ENCODE data around the gene OTOGL. TPM values are rescaled to one million over a fixed set of nuclear protein-coding genes. Genes with fewer than 3 reads are reported as not detected.

OTOGL gene
- polyA plus RNA-seq, 3 donors = not detected

DNA sequence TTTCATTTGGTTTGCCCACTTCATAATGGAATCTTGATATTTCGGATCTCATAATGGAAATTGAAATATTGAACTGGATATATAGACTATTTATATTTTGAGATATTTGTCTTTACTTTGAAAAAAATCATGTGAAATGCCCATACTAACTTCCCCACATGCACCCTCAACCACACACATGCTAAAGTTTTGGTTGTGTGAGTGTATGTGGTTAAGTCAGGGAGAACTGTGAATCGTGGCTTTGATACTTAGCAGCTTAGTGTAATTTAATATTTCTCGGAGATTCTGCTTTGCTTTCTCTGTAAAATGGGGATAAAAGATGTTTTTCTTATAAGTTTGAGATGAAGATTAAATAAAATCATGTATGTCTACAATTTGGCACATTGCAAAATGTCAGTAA lies 162.1 kb downstream of the OTOGL start:
- Histone ChIP-seq H2AFZ (ENCODE audit: insufficient read depth, low read depth, low read length, poor library complexity, severe bottlenecking) (no peak overlapping the region), H3K27me3 (ENCODE audit: control insufficient read depth in 2 of 2, insufficient read depth in 2 of 2, low read length in 2 of 2) (no peaks in the 10 kb centered on the region), H4K20me1 (ENCODE audit: insufficient read depth, low read length) (no peaks in the 10 kb centered on the region), H3K79me2 (ENCODE audit: insufficient read depth, low read length) (no peaks in the 10 kb centered on the region), H3K36me3 (replicated peaks in 1 of 2; ENCODE audit: control insufficient read depth in 1 of 2, insufficient read depth in 2 of 2, low read length in 2 of 2) (no peaks in the 10 kb centered on the region), H3K4me3 (replicated peaks in 1 of 3; ENCODE audit: low read depth in 2 of 3, low read length in 3 of 3) (no peak overlapping the region), H3K9me3 (replicated peaks in 1 of 2; ENCODE audit: control insufficient read depth in 1 of 2, insufficient read depth in 1 of 2, low read length in 2 of 2) (no peaks in the 10 kb centered on the region), H3K9ac (ENCODE audit: insufficient read depth, low read length, poor library complexity, severe bottlenecking) (no peak overlapping the region), H3K27ac (ENCODE audit: low read depth in 1 of 2, low read length in 2 of 2) (no peak overlapping the region), H3K4me2 (replicated peaks; ENCODE audit: extremely low read depth, low read length, poor library complexity, severe bottlenecking) (no peak overlapping the region), H3K4me1 (ENCODE audit: control insufficient read depth in 1 of 2, insufficient read depth in 2 of 2, low read length in 2 of 2) (no peaks in the 10 kb centered on the region)
- H3K9me3 Mint-ChIP-seq = peaks cover 0 to 3% (median 0%) of the 10 kb centered on the region in 7 donors
- intact Hi-C loops (cut with micrococcal nuclease) = no loop called here
- no peak overlapping the region for H3K27ac Mint-ChIP-seq
- H3K36me3 Mint-ChIP-seq = no peaks in the 10 kb centered on the region
- no peak for DNase-seq
- TF ChIP-seq, protein P1, sequence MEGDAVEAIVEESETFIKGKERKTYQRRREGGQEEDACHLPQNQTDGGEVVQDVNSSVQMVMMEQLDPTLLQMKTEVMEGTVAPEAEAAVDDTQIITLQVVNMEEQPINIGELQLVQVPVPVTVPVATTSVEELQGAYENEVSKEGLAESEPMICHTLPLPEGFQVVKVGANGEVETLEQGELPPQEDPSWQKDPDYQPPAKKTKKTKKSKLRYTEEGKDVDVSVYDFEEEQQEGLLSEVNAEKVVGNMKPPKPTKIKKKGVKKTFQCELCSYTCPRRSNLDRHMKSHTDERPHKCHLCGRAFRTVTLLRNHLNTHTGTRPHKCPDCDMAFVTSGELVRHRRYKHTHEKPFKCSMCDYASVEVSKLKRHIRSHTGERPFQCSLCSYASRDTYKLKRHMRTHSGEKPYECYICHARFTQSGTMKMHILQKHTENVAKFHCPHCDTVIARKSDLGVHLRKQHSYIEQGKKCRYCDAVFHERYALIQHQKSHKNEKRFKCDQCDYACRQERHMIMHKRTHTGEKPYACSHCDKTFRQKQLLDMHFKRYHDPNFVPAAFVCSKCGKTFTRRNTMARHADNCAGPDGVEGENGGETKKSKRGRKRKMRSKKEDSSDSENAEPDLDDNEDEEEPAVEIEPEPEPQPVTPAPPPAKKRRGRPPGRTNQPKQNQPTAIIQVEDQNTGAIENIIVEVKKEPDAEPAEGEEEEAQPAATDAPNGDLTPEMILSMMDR (IDR thresholded peaks at IDR 0.05) = no peak
- WGBS (ENCODE audit: insufficient coverage) = 50% methylated on average over 2 of the region's 3 CpGs
- H3K27me3 Mint-ChIP-seq (ENCODE audit: low read depth in 3 of 3) = peaks cover 0 to 2% (median 0%) of the 10 kb centered on the region in 3 donors
- H3K4me1 Mint-ChIP-seq = no peaks in the 10 kb centered on the region
- no peak overlapping the region for H3K4me3 Mint-ChIP-seq

DNA sequence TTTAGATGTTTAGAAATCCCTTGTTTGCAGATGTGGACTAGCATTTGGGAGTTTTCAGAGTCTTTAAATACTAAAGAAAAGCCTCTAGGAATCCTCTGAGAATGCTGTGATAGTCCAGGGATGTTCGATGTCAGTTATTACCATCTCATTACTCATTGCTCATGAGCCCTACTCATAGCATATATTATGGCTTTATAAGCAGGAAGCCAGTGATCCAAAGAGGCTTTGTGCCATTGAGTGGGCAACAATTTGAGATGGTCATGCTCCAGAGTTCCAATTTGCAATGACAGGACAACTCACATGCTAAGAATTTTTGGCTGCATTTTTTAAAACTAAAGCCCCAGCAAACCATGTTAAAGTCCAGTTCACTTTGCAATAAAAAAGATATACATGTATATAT lies 163.0 kb downstream of the OTOGL start:
- TF ChIP-seq, protein P1 (IDR thresholded peaks at IDR 0.05) = no peak
- Histone ChIP-seq H4K20me1 (ENCODE audit: insufficient read depth, low read length) (no peaks in the 10 kb centered on the region), H3K4me3 (replicated peaks in 1 of 3; ENCODE audit: low read depth in 2 of 3, low read length in 3 of 3) (no peak overlapping the region), H2AFZ (ENCODE audit: insufficient read depth, low read depth, low read length, poor library complexity, severe bottlenecking) (no peak overlapping the region), H3K27me3 (ENCODE audit: control insufficient read depth in 2 of 2, insufficient read depth in 2 of 2, low read length in 2 of 2) (no peaks in the 10 kb centered on the region), H3K4me1 (ENCODE audit: control insufficient read depth in 1 of 2, insufficient read depth in 2 of 2, low read length in 2 of 2) (no peaks in the 10 kb centered on the region), H3K79me2 (ENCODE audit: insufficient read depth, low read length) (no peaks in the 10 kb centered on the region), H3K4me2 (replicated peaks; ENCODE audit: extremely low read depth, low read length, poor library complexity, severe bottlenecking) (no peak overlapping the region), H3K27ac (ENCODE audit: low read depth in 1 of 2, low read length in 2 of 2) (no peak overlapping the region), H3K9me3 (replicated peaks in 1 of 2; ENCODE audit: control insufficient read depth in 1 of 2, insufficient read depth in 1 of 2, low read length in 2 of 2) (no peaks in the 10 kb centered on the region), H3K9ac (ENCODE audit: insufficient read depth, low read length, poor library complexity, severe bottlenecking) (no peak overlapping the region), H3K36me3 (replicated peaks in 1 of 2; ENCODE audit: control insufficient read depth in 1 of 2, insufficient read depth in 2 of 2, low read length in 2 of 2) (no peaks in the 10 kb centered on the region)
- peaks cover 0 to 3% (median 0%) of the 10 kb centered on the region in 7 donors for H3K9me3 Mint-ChIP-seq
- no peak overlapping the region for H3K4me3 Mint-ChIP-seq
- H3K27ac Mint-ChIP-seq = no peak overlapping the region
- no peaks in the 10 kb centered on the region for H3K36me3 Mint-ChIP-seq
- intact Hi-C loops (cut with micrococcal nuclease) = no loop called here
- H3K27me3 Mint-ChIP-seq (ENCODE audit: low read depth in 3 of 3) = peaks cover 0 to 4% (median 0%) of the 10 kb centered on the region in 3 donors
- no CpG with 5 or more reads among the region's 1 CpG for WGBS (ENCODE audit: insufficient coverage)
- no peak for DNase-seq
- no peaks in the 10 kb centered on the region for H3K4me1 Mint-ChIP-seq
